Vagina (tissue), 2 donors: Measurements from ENCODE around the gene PTPRCAP. TPM values are rescaled to one million over a fixed set of nuclear protein-coding genes. Genes with fewer than 3 reads are reported as not detected.

Source experiments
- DNase-seq, 2 donors: peaks; one replicate each; pipeline ENCODE4 v3.0.0-alpha.2; 2017; ENCODE audit errors: extremely low spot score in 2 of 2
- H3K27ac ChIP-seq: fragments of 200-600 bp; sonication (generic); one replicate; pipeline ENCODE4 v1.5.1; 2019
- H3K27me3 ChIP-seq: fragments of 200-600 bp; sonication (generic); one replicate; pipeline ENCODE4 v1.5.1; 2019
- H3K36me3 ChIP-seq, 2 donors: fragments of 200-600 bp; sonication (generic); one replicate each; pipeline ENCODE4 v1.5.1; 2017 to 2019
- H3K4me1 ChIP-seq: fragments of 200-600 bp; sonication (generic); one replicate; pipeline ENCODE4 v1.5.1; 2019
- H3K4me3 ChIP-seq, 2 donors: fragments of 200-600 bp; sonication (generic); 1 replicate in 1 of 2; 2 replicates in 1 of 2; pipeline ENCODE4 v1.5.1; 2016 to 2019
- H3K9me3 ChIP-seq: fragments of 200-600 bp; sonication (generic); one replicate; pipeline ENCODE4 v1.5.1; 2019
- CTCF ChIP-seq, 3 experiments: fragments of 450-650 bp in 2 of 3; fragments of 200-600 bp in 1 of 3; sonication (generic) in 1 of 3; IDR thresholded peaks; one replicate each; pipeline ENCODE4 v1.5.1; 2017 to 2019; ENCODE audit warnings: antibody characterized with exemption in 3 of 3, mild to moderate bottlenecking in 2 of 3, moderate library complexity in 2 of 3
- POLR2A ChIP-seq, 2 donors: fragments of 450-650 bp; IDR thresholded peaks; one replicate each; pipeline ENCODE4 v1.6.1; 2017; ENCODE audit warnings: antibody characterized with exemption in 2 of 2, mild to moderate bottlenecking in 2 of 2, moderate library complexity in 2 of 2
- POLR2AphosphoS5 ChIP-seq, 2 donors: sonication (generic); formaldehyde crosslinking; IDR thresholded peaks; one replicate each; pipeline ENCODE4 v1.9.0; 2017; ENCODE audit warnings: antibody characterized with exemption in 2 of 2, mild to moderate bottlenecking in 2 of 2, low read depth in 1 of 2; ENCODE audit not compliant: insufficient read depth in 1 of 2
- intact Hi-C: fragments of 100-400 bp; cut with DNase I; formaldehyde crosslinking; loops from one replicate; pipeline ENCODE4 v1.15.1; 2023
- total RNA-seq: library from RNA; depleted of rRNA; stranded (reverse); fragments of >200 nt; gene quantifications from one replicate; pipeline ENCODE4 v1.2.3, GENCODE V29; 2016

The PTPRCAP gene
- total RNA-seq, 1 donor from 2014 or later = 18.2 TPM

GRCh38 chr11:67464411-67465188 lies 27.1 kb upstream of the PTPRCAP start:
- Histone ChIP-seq H3K9me3 (no peaks in the 10 kb centered on the region), H3K27me3 (no peaks in the 10 kb centered on the region), H3K4me3 (peak overlapping the region; percentile 48 to 49), H3K36me3 (no peaks in the 10 kb centered on the region), H3K4me1 (peaks cover 52% of the 10 kb centered on the region), H3K27ac (peak overlapping the region; percentile 87)
- TF ChIP-seq POLR2AphosphoS5 (IDR thresholded peaks at IDR 0.05; ENCODE audit: insufficient read depth in 1 of 2, low read depth in 1 of 2) (peak in 1 of 2 donors; percentile 62), POLR2A (IDR thresholded peaks at IDR 0.05) (no peak)
- DNase-seq = no peak
- intact Hi-C loops = loop anchor here (5.0 to 10.0 kb wide), 2 partner anchors 42 to 60 kb away; partner anchors contain the start of genes PPP1CA and TBC1D10C

GRCh38 chr11:67463680-67464410 lies 26.4 kb upstream of the PTPRCAP start:
- DNase-seq = no peak
- H3K9me3 ChIP-seq = no peaks in the 10 kb centered on the region
- no peaks in the 10 kb centered on the region for H3K36me3 ChIP-seq
- intact Hi-C loops = loop anchor here (10.0 kb wide), 1 partner anchor 59 kb away; the partner anchor contains the start of genes PPP1CA and TBC1D10C
- H3K27me3 ChIP-seq = no peaks in the 10 kb centered on the region
- H3K4me1 ChIP-seq = peaks cover 49% of the 10 kb centered on the region
- H3K4me3 ChIP-seq = peak overlapping the region; percentile 48 to 49
- TF ChIP-seq CTCF (IDR thresholded peaks at IDR 0.05) (no peak), POLR2A (IDR thresholded peaks at IDR 0.05) (no peak), POLR2AphosphoS5 (IDR thresholded peaks at IDR 0.05; ENCODE audit: insufficient read depth in 1 of 2, low read depth in 1 of 2) (peak; percentile 58 to 64)
- peak overlapping the region; percentile 87 for H3K27ac ChIP-seq

DNA sequence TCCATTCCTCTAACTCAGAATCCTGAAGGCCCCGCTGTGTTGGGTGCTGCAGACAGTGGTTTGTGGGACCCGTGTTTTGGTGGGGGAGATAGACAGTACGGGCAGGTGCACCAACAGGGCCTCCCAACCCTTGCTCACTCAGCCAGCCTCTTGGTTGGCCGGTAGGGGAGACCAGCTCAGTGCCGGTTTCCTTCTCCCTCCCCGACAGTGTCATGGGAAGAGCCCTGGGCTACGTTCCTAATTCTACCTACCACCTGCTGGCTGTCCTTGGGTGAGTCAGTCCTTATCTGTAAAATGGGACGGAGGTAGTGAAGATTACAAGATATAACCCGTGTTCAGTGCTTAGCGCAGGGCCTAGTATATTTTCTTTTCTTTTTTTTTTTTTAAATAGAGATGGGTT lies 25.7 kb upstream of the PTPRCAP start:
- Histone ChIP-seq H3K9me3 (no peaks in the 10 kb centered on the region), H3K27me3 (no peaks in the 10 kb centered on the region), H3K36me3 (no peaks in the 10 kb centered on the region), H3K4me3 (no peak overlapping the region), H3K27ac (peak overlapping the region; percentile 87), H3K4me1 (peaks cover 45% of the 10 kb centered on the region)
- TF ChIP-seq POLR2AphosphoS5 (IDR thresholded peaks at IDR 0.05; ENCODE audit: insufficient read depth in 1 of 2, low read depth in 1 of 2) (no peak), POLR2A (IDR thresholded peaks at IDR 0.05) (no peak), CTCF (IDR thresholded peaks at IDR 0.05) (no peak)
- no peak for DNase-seq
- intact Hi-C loops = loop anchor here (10.0 kb wide), 1 partner anchor 58 kb away; the partner anchor contains the start of genes PPP1CA and TBC1D10C

DNA sequence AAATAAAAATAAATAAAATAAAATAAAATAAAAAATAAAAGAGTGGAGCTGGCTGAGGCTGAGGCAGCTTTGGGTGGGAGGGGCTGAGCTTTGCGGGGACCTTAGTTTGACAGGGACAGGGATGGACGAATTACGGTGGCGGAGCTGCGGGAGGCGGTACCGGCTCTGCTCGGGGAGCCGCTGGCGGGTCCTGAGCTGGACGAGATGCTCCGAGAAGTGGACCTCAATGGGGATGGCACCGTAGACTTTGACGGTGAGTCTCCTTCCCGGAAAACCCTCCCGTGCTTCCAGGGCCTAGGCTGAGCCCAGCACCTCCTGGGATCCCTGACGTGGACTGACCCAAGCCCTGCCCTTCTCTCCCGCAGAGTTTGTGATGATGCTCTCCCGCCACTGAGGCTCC lies 20.8 kb upstream of the PTPRCAP start:
- no peak for DNase-seq
- no peak for TF ChIP-seq POLR2A (IDR thresholded peaks at IDR 0.05)
- TF ChIP-seq POLR2AphosphoS5 (IDR thresholded peaks at IDR 0.05; ENCODE audit: insufficient read depth in 1 of 2, low read depth in 1 of 2) = no peak
- no peak for TF ChIP-seq CTCF (IDR thresholded peaks at IDR 0.05)
- H3K4me3 ChIP-seq = no peak overlapping the region
- no peaks in the 10 kb centered on the region for H3K9me3 ChIP-seq
- H3K36me3 ChIP-seq = no peaks in the 10 kb centered on the region
- intact Hi-C loops = no loop called here
- H3K4me1 ChIP-seq = no peaks in the 10 kb centered on the region
- no peaks in the 10 kb centered on the region for H3K27me3 ChIP-seq
- no peak overlapping the region for H3K27ac ChIP-seq

GRCh38 chr11:67457453-67457852 lies 20.0 kb upstream of the PTPRCAP start:
- no peak for DNase-seq
- H3K4me3 ChIP-seq = no peak overlapping the region
- intact Hi-C loops = no loop called here
- H3K4me1 ChIP-seq = peaks cover 3% of the 10 kb centered on the region
- no peak overlapping the region for H3K27ac ChIP-seq
- H3K36me3 ChIP-seq = no peaks in the 10 kb centered on the region
- H3K9me3 ChIP-seq = no peaks in the 10 kb centered on the region
- TF ChIP-seq POLR2A (IDR thresholded peaks at IDR 0.05) = no peak
- no peak for TF ChIP-seq CTCF (IDR thresholded peaks at IDR 0.05)
- no peak for TF ChIP-seq POLR2AphosphoS5 (IDR thresholded peaks at IDR 0.05; ENCODE audit: insufficient read depth in 1 of 2, low read depth in 1 of 2)
- H3K27me3 ChIP-seq = no peaks in the 10 kb centered on the region
